ENCODE results near the gene PHLDB3. TPM values are rescaled to one million over a fixed set of nuclear protein-coding genes. Genes with fewer than 3 reads are reported as not detected.

Gene PHLDB3
- total and polyA plus RNA-seq, 2 of the 4 experiments (the other 2 are of a cell fraction) = 2.9 to 10.6 TPM

DNA sequence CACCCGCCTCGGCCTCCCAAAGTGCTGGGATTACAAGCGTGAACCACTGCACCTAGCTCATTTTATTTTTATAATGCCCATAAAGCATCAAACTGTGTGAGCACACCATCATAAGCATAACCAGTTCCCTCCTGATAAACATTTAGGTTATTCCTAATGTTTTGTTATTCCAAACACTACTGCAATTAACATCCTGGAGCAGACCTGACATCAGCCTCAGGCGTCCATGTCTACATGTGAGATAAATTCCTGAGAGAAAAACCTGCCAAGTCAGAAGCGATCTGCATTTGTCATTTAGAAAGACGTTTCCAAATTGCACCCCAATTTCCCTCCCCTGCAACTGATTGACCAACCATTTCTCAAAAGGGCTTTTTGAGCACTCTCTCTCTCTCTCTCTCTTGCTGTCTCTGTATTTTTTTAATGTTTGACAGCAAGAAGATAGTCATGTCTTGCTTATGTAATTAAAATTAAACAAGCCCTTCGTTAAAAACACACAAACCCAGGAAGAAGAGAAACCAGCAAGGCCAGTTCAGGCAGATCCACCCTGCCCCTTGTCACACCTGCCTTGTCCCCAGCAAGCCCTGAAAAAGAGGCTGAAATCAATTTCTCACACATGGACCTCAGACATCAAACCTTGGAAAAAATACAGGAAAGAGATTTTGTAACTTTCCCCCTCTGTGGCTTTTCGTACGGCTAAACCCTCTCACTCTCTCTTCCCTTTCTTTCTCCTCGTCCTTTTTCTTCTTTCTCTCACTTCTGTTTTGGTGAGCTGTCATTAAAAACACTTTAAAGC lies 49.0 kb downstream of the PHLDB3 start (continued):
- no peak for TF ChIP-seq CHD1 (IDR thresholded peaks at IDR 0.05; ENCODE audit: low read depth, low read length)

DNA sequence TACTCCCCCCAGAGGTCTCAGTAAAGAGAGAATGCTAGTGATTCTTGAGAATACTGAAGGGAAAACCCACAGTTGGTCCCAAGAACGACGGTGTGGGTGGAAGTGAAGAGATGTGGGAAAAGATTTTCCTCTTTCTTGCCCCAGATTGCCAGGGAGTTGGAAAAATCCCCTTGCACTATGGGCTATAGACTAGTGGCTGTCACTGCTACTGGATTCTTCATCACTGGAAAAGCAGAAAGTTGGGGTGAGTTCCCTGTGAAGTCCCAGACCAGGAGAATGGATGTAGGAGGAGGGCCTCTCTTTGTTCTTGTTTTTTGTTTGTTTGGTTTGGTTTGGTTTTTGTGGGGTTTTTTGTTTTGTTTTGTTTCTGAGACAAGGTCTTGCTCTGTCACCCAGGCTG lies 50.5 kb downstream of the PHLDB3 start:
- ATAC-seq (ENCODE audit: low read depth) (no peak), DNase-seq (no peak)
- no peak overlapping the region for H3K27ac ChIP-seq (ENCODE audit: insufficient read depth, low read length)
- 0 out of 2 replicates have a peak, but pooled peaks cover 2% of the 10 kb centered on the region for H3K4me1 ChIP-seq (ENCODE audit: control insufficient read depth, insufficient read depth, low read length)
- TF ChIP-seq MAZ (IDR thresholded peaks at IDR 0.05; ENCODE audit: borderline replicate concordance, low read depth, low read length) = no peak
- TF ChIP-seq SMC3 (IDR thresholded peaks at IDR 0.05; ENCODE audit: low read depth, low read length) = no peak
- TF ChIP-seq NFE2L2 (IDR thresholded peaks at IDR 0.05; ENCODE audit: low read depth, low read length) = no peak
- TF ChIP-seq RFX5 (IDR thresholded peaks at IDR 0.05; ENCODE audit: low read depth, low read length) = no peak
- no peak for TF ChIP-seq RCOR1 (IDR thresholded peaks at IDR 0.05; ENCODE audit: insufficient replicate concordance, low read length)
- no peak for TF ChIP-seq RAD21 (IDR thresholded peaks at IDR 0.05; ENCODE audit: low read length)
- TF ChIP-seq POLR2A (IDR thresholded peaks at IDR 0.05; ENCODE audit: low read depth, low read length) = no peak
- TF ChIP-seq, protein P1, sequence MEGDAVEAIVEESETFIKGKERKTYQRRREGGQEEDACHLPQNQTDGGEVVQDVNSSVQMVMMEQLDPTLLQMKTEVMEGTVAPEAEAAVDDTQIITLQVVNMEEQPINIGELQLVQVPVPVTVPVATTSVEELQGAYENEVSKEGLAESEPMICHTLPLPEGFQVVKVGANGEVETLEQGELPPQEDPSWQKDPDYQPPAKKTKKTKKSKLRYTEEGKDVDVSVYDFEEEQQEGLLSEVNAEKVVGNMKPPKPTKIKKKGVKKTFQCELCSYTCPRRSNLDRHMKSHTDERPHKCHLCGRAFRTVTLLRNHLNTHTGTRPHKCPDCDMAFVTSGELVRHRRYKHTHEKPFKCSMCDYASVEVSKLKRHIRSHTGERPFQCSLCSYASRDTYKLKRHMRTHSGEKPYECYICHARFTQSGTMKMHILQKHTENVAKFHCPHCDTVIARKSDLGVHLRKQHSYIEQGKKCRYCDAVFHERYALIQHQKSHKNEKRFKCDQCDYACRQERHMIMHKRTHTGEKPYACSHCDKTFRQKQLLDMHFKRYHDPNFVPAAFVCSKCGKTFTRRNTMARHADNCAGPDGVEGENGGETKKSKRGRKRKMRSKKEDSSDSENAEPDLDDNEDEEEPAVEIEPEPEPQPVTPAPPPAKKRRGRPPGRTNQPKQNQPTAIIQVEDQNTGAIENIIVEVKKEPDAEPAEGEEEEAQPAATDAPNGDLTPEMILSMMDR (conservative IDR thresholded peaks at IDR 0.05; ENCODE audit: low read depth, low read length) = no peak
- TF ChIP-seq BHLHE40 (IDR thresholded peaks at IDR 0.05; ENCODE audit: low read depth, low read length) = no peak
- no peak for TF ChIP-seq CHD1 (IDR thresholded peaks at IDR 0.05; ENCODE audit: low read depth, low read length)
- H4K91ac ChIP-seq (ENCODE audit: insufficient read depth, low read depth, low read length) = no peak overlapping the region
- peaks cover 6% of the 10 kb centered on the region for H3K9me3 ChIP-seq (ENCODE audit: control insufficient read depth, insufficient read depth, low read length)
- H3K79me1 ChIP-seq (ENCODE audit: low read depth in 1 of 2, low read length in 2 of 2) = no peaks in the 10 kb centered on the region
- no peak overlapping the region for H3K4me3 ChIP-seq (ENCODE audit: insufficient read depth, low read depth, low read length)
- H4K8ac ChIP-seq (ENCODE audit: low read depth in 2 of 2, low read length in 2 of 2) = no peak overlapping the region
- H2AFZ ChIP-seq (replicated peaks; ENCODE audit: low read length, poor library complexity) = no peak overlapping the region
- no TSS peak for BruUV-seq (replicated peaks)
- H3K23ac ChIP-seq (ENCODE audit: low read depth, low read length) = no peak overlapping the region
- H4K20me1 ChIP-seq (ENCODE audit: insufficient read depth, low read length) = no peaks in the 10 kb centered on the region
- POLR2A ChIA-PET (ENCODE audit: unreplicated experiment) = no interaction called here
- 90% methylated on average over 2 of the region's 2 CpGs; no CpG with 5 or more reads in 1 of the 2 experiments for WGBS, 2 experiments (ENCODE audit: extremely low coverage in 2 of 2, insufficient read length in 1 of 2)
- no peak overlapping the region for H3K9ac ChIP-seq (ENCODE audit: low read depth, low read length)
- H3K14ac ChIP-seq (replicated peaks; ENCODE audit: low read depth, low read length) = no peak overlapping the region
- no peak overlapping the region for H3K56ac ChIP-seq (ENCODE audit: extremely low read depth, insufficient read depth, low read length)
- no peak overlapping the region for H3K4me2 ChIP-seq (ENCODE audit: low read depth, low read length)
- H3K27me3 ChIP-seq (ENCODE audit: control insufficient read depth, insufficient read depth, low read length) = no peaks in the 10 kb centered on the region; the same call in 1 of the 2 replicates
- H2BK5ac ChIP-seq (ENCODE audit: low read depth, low read length, poor library complexity, severe bottlenecking) = no peak overlapping the region
- H2AK5ac ChIP-seq (ENCODE audit: low read depth, low read length) = no peak overlapping the region
- H3K9me1 ChIP-seq (ENCODE audit: insufficient read depth, low read length) = no peaks in the 10 kb centered on the region
- no peak overlapping the region for H2BK120ac ChIP-seq (ENCODE audit: low read depth, low read length)
- no peak overlapping the region for H2BK20ac ChIP-seq (ENCODE audit: low read depth, low read length)
- no peaks in the 10 kb centered on the region for H3K36me3 ChIP-seq (ENCODE audit: control insufficient read depth, insufficient read depth, low read length)
- H3K4ac ChIP-seq (ENCODE audit: low read depth, low read length) = no peak overlapping the region
- no peak overlapping the region for H3K18ac ChIP-seq (ENCODE audit: low read depth, low read length)
- no peak overlapping the region for H2BK15ac ChIP-seq (ENCODE audit: low read depth, low read length)
- dilution Hi-C loops (cut with HindIII; ENCODE audit: low sequenced_read_pairs, unreplicated experiment) (no loop called here), in situ Hi-C loops (cut with MboI; ENCODE audit: low sequenced_read_pairs) (no loop called here), intact Hi-C loops (cut with micrococcal nuclease) (no loop called here)
- H2AK9ac ChIP-seq (replicated peaks; ENCODE audit: low read depth, low read length, poor library complexity) = no peak overlapping the region
- CTCF ChIA-PET = no interaction called here
- H4K5ac ChIP-seq (ENCODE audit: low read depth, low read length) = no peak overlapping the region
